ENCODE measurements around the gene CMSS1.

The CMSS1 gene

GRCh38 chr3:100018806-100019205 lies 201.1 kb downstream of the CMSS1 start:
- no peak overlapping the region for H3K27ac ChIP-seq

GRCh38 chr3:100019719-100020118 lies 202.1 kb downstream of the CMSS1 start:
- DNase-seq (ENCODE audit: low spot score): no peak
- Histone ChIP-seq H3K4me3 (no peak overlapping the region), H3K27ac (no peak overlapping the region)
- TF ChIP-seq CTCF (IDR thresholded peaks at IDR 0.05): no peak

More at GRCh38 chr3:100018806-100019205, 201.1 kb downstream of the CMSS1 start:
- no peak for TF ChIP-seq CTCF (IDR thresholded peaks at IDR 0.05)
- no peak for DNase-seq (ENCODE audit: low spot score)
- no peak overlapping the region for H3K4me3 ChIP-seq

- Histone ChIP-seq H3K4me3 (no peak overlapping the region), H3K27ac (peak overlapping the region; percentile 65 to 78)
- TF ChIP-seq CTCF (IDR thresholded peaks at IDR 0.05): no peak
- DNase-seq (ENCODE audit: low spot score): no peak
Measured at GRCh38 chr3:100020876-100021644, 203.4 kb downstream of the CMSS1 start.

GRCh38 chr3:100022506-100022905 lies 204.8 kb downstream of the CMSS1 start:
- DNase-seq (ENCODE audit: low spot score): no peak
- TF ChIP-seq CTCF (IDR thresholded peaks at IDR 0.05): no peak
- Histone ChIP-seq H3K4me3 (no peak overlapping the region), H3K27ac (peak overlapping the region in 1 of 2 donors; percentile 78)

- H3K4me3 ChIP-seq: no peak overlapping the region
- no peak for DNase-seq (ENCODE audit: low spot score)
- H3K27ac ChIP-seq: peak overlapping the region in 1 of 2 donors; percentile 48
- TF ChIP-seq CTCF (IDR thresholded peaks at IDR 0.05): no peak
Measured at GRCh38 chr3:100023150-100023549, 205.5 kb downstream of the CMSS1 start.

- no peak for DNase-seq (ENCODE audit: low spot score)
- Histone ChIP-seq H3K27ac (peak overlapping the region; percentile 27 to 48), H3K4me3 (no peak overlapping the region)
- no peak for TF ChIP-seq CTCF (IDR thresholded peaks at IDR 0.05)
Measured at GRCh38 chr3:100023595-100023994, 205.9 kb downstream of the CMSS1 start.
